Nephron (organoid): Measurements from ENCODE around the gene LRRK2.
"Not testable (repeated sequence)": the region's sequence is repeated elsewhere in the genome, so short reads cannot be mapped to it uniquely, and the experiment has no call there.

ENCODE experiments used
- H3K27ac Mint-ChIP-seq, 3 experiments: 2 replicates each; pipeline ENCODE4 v1.8.0; 2020; ENCODE audit warnings: mixed read lengths in 3 of 3, mild to moderate bottlenecking in 2 of 3, moderate library complexity in 1 of 3
- H3K27me3 Mint-ChIP-seq: 2 replicates; pipeline ENCODE4 v1.8.0; 2021; ENCODE audit warnings: low read depth, mild to moderate bottlenecking, moderate library complexity, mixed read lengths
- H3K36me3 Mint-ChIP-seq: 2 replicates; pipeline ENCODE4 v1.8.0; 2020; ENCODE audit warnings: low read depth, mixed read lengths
- H3K4me1 Mint-ChIP-seq: 2 replicates; pipeline ENCODE4 v1.8.0; 2020; ENCODE audit warnings: mixed read lengths
- H3K4me3 Mint-ChIP-seq, 3 experiments: 2 replicates each; pipeline ENCODE4 v1.8.0; 2020; ENCODE audit warnings: mild to moderate bottlenecking in 3 of 3, mixed read lengths in 3 of 3, moderate library complexity in 2 of 3
- H3K9me3 Mint-ChIP-seq: 2 replicates; pipeline ENCODE4 v1.8.0; 2020; ENCODE audit warnings: mixed read lengths
- TF ChIP-seq, protein P1 (sequence below), 3 experiments: fragments of 200-600 bp; sonication (generic); IDR thresholded peaks; one replicate each; pipeline ENCODE4 v1.5.0; 2021; ENCODE audit warnings: antibody characterized with exemption in 3 of 3; ENCODE audit not compliant: unreplicated experiment in 3 of 3

The LRRK2 gene

GRCh38 chr12:40208707-40209446 is 15.9 kb upstream of the LRRK2 start:
- H3K4me3 Mint-ChIP-seq, result no peak overlapping the region
- no peaks in the 10 kb centered on the region for H3K27me3 Mint-ChIP-seq
- H3K4me1 Mint-ChIP-seq, result peaks cover 5% of the 10 kb centered on the region

DNA sequence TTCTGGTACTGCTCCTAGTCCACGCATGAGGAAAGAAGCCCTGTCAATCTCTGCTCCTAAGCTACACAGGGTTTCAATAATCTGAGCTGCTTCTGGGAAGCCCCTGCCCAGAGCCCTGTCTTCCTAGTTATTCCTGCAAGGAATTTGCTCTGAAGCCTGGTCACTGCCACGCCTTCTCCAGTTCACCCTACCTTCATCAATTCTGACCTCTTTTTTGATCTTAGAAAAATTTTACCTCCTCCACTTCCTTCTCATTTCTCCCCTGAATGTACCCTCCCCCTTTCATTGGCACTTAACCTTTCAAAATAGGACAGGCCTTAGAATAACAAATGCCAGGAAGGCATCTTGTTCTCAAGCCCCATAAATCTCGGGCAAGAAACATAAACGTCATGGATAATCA is 14.9 kb upstream of the LRRK2 start:
- H3K36me3 Mint-ChIP-seq, result no peaks in the 10 kb centered on the region
- no peak overlapping the region for H3K4me3 Mint-ChIP-seq
- peaks cover 6% of the 10 kb centered on the region for H3K9me3 Mint-ChIP-seq
- peaks cover 5% of the 10 kb centered on the region for H3K4me1 Mint-ChIP-seq
- TF ChIP-seq, protein P1, sequence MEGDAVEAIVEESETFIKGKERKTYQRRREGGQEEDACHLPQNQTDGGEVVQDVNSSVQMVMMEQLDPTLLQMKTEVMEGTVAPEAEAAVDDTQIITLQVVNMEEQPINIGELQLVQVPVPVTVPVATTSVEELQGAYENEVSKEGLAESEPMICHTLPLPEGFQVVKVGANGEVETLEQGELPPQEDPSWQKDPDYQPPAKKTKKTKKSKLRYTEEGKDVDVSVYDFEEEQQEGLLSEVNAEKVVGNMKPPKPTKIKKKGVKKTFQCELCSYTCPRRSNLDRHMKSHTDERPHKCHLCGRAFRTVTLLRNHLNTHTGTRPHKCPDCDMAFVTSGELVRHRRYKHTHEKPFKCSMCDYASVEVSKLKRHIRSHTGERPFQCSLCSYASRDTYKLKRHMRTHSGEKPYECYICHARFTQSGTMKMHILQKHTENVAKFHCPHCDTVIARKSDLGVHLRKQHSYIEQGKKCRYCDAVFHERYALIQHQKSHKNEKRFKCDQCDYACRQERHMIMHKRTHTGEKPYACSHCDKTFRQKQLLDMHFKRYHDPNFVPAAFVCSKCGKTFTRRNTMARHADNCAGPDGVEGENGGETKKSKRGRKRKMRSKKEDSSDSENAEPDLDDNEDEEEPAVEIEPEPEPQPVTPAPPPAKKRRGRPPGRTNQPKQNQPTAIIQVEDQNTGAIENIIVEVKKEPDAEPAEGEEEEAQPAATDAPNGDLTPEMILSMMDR (IDR thresholded peaks at IDR 0.05; ENCODE audit: unreplicated experiment in 3 of 3), result no peak
- H3K27ac Mint-ChIP-seq, result peak overlapping the region; percentile 46 to 80 (median 51)
- no peaks in the 10 kb centered on the region for H3K27me3 Mint-ChIP-seq

More at GRCh38 chr12:40208707-40209446, 15.9 kb upstream of the LRRK2 start:
- Mint-ChIP-seq H3K9me3 (peaks cover 6% of the 10 kb centered on the region), H3K36me3 (no peaks in the 10 kb centered on the region), H3K27ac (peak overlapping the region; percentile 51 to 74 (median 71))
- TF ChIP-seq, protein P1 (IDR thresholded peaks at IDR 0.05; ENCODE audit: unreplicated experiment in 3 of 3), result no peak

DNA sequence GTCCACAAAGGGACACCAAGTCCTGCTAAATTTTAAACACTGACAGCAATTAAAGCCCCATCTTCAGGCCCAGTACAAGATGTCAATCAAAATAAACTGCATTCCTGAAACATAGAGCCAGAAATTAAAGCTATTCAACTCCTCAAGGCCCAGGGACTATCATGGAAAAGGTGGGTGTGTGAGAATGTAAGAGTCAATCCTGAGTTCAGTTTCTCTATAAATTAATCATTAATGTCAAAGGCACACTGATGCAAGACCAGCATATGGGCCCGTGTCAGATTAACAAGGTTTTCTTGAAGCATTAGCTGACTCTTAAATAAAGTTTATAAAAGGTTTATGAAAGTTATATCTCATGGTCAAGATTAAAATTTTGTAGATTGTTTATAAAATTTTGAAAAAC is 13.6 kb upstream of the LRRK2 start:
- H3K9me3 Mint-ChIP-seq, H3K36me3 Mint-ChIP-seq, H3K27me3 Mint-ChIP-seq, H3K4me3 Mint-ChIP-seq, H3K4me1 Mint-ChIP-seq: not testable (repeated sequence)
- H3K27ac Mint-ChIP-seq, result peak overlapping the region in 1 of 3 experiments; percentile 61

DNA sequence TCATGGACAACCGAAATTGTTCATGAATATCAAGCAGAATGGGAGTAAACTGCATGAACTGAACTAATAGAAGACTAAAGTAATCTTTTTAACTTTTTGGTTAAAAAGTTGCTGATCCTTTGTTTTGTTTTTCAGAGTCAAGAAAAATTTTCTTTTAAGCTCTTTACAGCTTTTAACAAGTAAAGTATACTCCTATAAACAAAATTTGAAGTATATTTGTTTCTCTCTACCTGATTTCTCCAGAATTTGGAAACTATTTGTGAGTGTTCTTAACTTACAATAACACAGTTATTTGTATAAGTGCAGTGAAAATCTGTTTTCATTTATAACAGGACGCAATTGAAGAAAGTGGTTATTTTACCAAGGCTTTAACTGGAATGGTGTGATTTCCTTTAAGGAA is 12.2 kb upstream of the LRRK2 start:
- H3K4me3 Mint-ChIP-seq, result no peak overlapping the region
- no peak overlapping the region for H3K27ac Mint-ChIP-seq
- H3K36me3 Mint-ChIP-seq, result no peaks in the 10 kb centered on the region
- H3K4me1 Mint-ChIP-seq, result peaks cover 5% of the 10 kb centered on the region
- TF ChIP-seq, protein P1 (IDR thresholded peaks at IDR 0.05; ENCODE audit: unreplicated experiment in 3 of 3), result no peak
- H3K27me3 Mint-ChIP-seq, result no peaks in the 10 kb centered on the region
- H3K9me3 Mint-ChIP-seq, result peaks cover 6% of the 10 kb centered on the region

DNA sequence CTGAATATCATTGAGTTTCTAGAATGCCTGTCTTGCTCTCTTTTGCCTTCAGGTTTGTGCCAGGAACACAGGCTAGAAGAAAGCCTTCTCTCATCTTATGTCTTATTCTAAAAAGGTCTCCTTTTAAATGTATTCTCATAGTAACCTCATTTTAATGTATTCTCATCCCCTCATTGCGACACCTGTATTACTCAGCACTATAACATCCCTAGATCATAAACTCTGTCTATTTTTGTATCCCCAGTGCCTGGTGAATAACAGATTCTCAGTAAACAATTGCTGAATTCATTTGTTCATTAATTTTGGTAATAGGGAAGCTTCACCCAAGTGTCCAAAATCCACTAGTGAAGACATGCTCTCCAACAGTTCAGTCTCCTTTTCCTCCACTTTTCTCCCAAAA is 8.8 kb upstream of the LRRK2 start:
- Mint-ChIP-seq H3K27ac (peak overlapping the region in 1 of 3 experiments; percentile 40), H3K4me1 (no peaks in the 10 kb centered on the region), H3K36me3 (no peaks in the 10 kb centered on the region), H3K9me3 (peaks cover 6% of the 10 kb centered on the region), H3K27me3 (no peaks in the 10 kb centered on the region), H3K4me3 (no peak overlapping the region)
- TF ChIP-seq, protein P1 (IDR thresholded peaks at IDR 0.05; ENCODE audit: unreplicated experiment in 3 of 3), result no peak

- Mint-ChIP-seq H3K9me3 (peaks cover 6% of the 10 kb centered on the region), H3K27me3 (no peaks in the 10 kb centered on the region), H3K36me3 (no peaks in the 10 kb centered on the region), H3K4me1 (no peaks in the 10 kb centered on the region), H3K27ac (peak overlapping the region in 2 of 3 experiments; percentile 66 to 90), H3K4me3 (no peak overlapping the region)
- TF ChIP-seq, protein P1 (IDR thresholded peaks at IDR 0.05; ENCODE audit: unreplicated experiment in 3 of 3), result no peak
Measured at GRCh38 chr12:40216516-40217288, 8.1 kb upstream of the LRRK2 start.
